Erythroblast (primary cell): ENCODE data around the gene POMP.

Source experiments
- GATA1 ChIP-seq: IDR thresholded peaks from 2 replicates; pipeline ENCODE4 v1.6.1; 2011; ENCODE audit warnings: low read depth, mild to moderate bottlenecking, control low read depth, low read length, moderate library complexity
- POLR2A ChIP-seq: IDR thresholded peaks from 2 replicates; pipeline ENCODE4 v1.6.1; 2011; ENCODE audit warnings: mild to moderate bottlenecking, low read length

DNA sequence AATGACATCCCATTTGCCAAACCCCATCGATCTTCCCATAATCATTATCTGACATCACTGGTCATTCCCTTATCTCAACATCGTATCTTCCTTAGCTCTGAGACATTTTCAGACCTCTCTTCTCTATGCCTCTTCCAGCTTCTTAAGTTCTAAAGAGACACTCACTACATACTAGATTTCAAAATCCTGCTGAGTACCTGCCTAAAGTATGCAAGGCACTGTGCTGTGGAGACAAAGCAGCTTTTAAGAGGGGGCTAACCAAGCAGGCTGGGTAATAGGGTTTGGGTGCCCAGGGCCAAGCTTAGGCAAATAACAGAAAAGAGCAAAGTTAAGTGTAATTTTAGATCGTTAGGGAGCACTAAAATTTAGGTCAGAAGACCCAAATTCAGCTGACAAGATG lies 3.4 kb upstream of the POMP start:
- TF ChIP-seq POLR2A (no peak), GATA1 (no peak)
